ENCODE measurements around the gene CEP170.
"Not testable (repeated sequence)": the region's sequence is repeated elsewhere in the genome, so short reads cannot be mapped to it uniquely, and the experiment has no call there.

CEP170 gene

DNA sequence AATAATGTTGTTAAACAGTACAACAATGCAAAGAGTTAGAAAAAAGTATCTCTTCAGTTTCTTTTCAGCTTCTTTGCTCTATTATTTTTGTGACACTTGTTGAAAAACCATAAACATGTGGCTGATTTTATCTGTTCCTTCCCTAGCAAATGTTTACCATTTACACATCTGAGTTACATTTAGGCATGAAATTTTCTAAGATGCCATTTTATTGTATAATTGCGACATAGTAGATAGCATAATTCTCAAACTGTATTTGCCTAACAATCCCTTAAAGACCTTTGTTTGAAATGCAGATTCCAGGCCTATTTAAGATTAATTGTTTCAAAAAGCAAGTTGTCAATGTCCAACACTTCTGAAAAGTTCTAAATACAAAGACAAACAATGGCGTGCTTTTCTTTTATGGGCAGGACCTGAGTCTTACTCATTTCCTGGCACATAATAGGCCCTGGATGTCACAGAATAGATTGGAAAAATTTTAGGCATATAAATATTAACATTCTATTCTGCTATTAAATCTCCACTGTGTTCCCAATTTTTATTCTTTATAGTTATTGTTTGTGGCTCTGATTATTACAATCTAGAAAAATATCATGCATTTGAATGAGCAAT lies 81.2 kb downstream of the CEP170 start:
- DNase-seq (ENCODE audit: low read depth), result not testable (repeated sequence)

DNA sequence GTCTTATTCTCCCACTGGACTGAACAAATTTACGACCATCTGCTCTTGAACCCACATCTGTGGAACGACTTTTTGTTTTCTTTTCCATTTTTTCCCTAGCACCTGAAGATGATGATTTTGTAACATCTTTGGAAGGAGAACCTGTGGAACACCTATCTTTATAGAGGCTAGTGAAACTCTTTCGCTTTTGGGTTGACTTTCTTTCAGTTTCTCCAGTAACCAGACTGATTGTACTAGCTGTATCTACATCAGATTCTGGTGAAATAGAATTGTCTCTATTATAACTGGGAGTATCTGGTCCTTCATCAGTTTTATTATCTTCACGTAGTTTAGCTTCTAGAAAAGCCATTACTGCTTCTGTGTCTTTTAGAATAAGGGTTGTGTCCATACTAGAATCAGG lies 90.2 kb downstream of the CEP170 start:
- DNase-seq (ENCODE audit: low read depth), result not testable (repeated sequence)

DNA sequence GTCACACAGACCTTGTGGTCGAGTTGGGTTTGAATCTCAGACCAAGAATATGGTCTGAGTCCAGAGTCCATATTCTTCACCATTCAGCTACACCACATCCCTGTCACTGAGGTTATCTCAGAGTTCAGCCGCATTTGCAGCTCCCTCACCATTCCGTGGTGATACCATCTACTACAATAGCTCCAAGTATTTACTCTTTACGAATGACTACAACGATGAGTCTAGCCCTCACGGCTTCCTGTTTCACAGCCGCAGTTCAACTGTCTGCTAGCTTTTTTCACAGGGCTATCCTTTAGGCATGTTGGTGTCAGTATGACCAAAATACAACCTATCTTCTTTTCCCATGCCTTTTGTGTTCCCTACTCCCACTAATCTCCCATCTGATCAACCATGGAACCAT lies 104.2 kb downstream of the CEP170 start:
- peak; percentile 49 for DNase-seq (ENCODE audit: low read depth)

DNA sequence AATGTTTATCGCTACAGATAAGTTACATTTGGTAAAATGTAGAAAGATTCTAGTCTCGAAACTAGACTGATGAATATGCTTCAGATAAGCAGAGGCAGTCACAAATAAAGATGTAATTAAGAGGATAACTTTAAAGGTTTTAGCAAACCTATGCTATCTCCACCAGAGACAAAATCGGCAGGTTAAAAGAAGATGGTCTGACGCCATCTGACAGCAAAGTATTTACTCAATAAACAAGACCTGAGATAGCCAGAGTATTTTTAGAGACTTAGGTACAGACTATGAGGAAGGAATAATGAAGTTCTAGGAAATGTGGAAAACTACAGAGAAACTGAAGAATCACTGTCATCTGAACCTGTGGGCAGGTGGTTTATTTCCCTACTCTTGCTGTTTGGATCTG lies 106.0 kb downstream of the CEP170 start:
- not testable (repeated sequence) for DNase-seq (ENCODE audit: low read depth)

DNA sequence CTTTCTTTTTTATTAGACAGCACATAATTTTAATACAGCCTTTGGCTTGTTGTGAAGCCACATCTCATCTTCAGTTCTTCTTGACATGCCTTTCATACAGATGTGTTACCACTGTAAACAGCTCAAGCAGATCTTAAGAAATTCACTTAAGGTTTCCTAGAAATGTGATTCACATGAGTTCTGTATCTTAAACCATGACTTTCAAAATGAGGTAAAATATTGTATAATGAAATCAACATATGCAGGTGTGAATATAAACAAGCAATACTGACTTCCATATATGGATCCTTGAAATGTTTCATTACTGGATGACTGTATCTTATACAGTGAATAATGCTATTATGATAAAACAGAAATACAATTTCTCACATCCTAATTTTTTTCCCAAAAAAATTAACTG lies 107.7 kb downstream of the CEP170 start:
- DNase-seq (ENCODE audit: low read depth), result not testable (repeated sequence)

DNA sequence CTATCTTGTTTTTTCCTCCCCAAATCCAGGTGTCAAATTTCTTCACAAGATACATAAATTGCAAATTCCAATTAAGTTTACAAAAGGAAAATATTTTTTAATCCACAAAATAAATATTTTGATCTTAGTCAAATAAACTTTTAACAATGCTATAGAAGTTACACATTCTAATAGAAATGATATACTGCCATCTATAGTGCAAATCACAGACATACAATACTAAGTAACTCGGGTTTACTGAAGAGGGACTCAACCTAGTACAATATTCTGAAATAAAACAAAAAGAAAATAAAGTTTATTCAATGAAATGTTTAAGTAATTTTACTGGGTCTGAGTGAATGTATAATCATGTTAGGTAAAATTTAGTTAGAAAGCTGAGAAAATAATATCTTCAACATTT lies 114.6 kb downstream of the CEP170 start:
- DNase-seq (ENCODE audit: low read depth), result not testable (repeated sequence)

DNA sequence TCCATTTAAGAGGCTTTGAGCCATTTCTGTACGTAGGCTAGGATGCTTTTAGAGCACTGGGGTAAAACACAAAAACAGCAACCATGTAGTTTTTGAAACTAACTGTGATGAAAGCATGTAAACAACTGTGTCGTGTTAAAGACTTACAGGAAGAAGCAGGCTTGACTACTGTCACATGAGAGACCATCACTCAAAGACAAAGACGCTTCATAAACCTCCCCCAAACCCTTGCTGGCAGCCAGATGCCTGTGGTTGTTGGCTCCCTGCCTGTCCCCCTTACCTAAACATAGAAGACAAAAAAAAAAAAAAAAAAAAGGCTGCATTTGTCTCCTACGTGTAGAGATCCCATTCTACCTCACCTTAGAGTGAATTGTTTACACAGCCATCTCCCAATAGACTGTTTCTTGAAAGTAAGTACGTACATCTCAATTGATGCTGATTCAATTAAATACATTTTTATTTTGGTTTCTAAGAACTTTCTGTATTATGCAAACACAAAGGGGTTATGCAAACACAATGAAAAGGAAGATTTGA lies 132.1 kb downstream of the CEP170 start:
- not testable (repeated sequence) for DNase-seq (ENCODE audit: low read depth)

DNA sequence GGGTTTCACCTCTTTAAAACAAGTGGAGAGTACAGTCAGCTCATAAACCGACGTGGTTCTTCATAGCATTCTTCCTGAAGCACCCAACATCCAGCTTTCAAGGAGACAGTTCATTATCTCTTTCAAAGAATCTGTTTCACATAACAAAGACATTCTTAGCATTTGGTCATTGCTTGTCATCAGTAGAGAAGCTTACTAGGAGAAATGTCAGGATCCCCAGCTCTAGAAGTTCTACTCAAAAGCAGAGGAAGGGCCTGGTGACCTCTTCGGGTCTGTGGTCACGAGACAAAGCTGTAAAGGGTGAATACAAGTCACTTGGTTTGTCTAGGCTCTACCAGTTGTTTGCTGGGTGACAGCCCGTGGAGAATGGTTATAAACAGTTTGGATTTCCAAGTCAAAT lies 133.1 kb downstream of the CEP170 start:
- not testable (repeated sequence) for DNase-seq (ENCODE audit: low read depth)

DNA sequence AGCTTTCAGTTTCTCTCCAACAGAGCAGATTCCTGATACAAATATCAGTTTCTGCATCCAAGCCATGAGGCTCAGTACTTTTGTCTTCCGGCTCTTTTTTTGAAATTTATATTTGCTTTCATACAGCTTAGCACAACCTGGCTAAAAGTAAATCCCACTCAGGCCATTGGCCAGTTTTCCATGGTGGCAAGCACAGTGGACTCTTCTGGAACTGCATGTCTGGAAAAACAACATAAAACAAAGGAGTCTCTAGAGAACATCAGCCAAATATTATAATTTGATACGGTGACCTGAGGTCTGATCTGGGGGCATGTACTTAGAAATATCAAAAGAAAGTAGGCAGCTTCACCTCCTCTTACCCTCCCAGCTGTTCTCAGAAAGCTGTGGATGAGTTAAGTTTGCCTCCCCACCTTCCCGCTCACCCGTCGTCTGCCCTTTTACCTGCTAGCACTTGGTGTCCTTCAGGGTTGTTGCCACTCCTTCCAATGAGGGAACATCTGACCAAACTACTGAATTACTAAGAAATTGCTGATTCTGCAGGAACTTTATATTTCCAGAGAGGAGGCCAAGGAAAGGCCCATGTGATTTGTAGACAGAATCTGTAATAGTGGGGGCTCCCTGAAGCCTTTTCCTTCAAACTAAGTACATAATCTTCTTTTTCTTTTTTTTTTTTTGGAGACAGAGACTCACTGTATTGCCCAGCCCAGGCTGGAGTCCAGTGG lies 136.3 kb downstream of the CEP170 start:
- DNase-seq (ENCODE audit: low read depth), result not testable (repeated sequence)

DNA sequence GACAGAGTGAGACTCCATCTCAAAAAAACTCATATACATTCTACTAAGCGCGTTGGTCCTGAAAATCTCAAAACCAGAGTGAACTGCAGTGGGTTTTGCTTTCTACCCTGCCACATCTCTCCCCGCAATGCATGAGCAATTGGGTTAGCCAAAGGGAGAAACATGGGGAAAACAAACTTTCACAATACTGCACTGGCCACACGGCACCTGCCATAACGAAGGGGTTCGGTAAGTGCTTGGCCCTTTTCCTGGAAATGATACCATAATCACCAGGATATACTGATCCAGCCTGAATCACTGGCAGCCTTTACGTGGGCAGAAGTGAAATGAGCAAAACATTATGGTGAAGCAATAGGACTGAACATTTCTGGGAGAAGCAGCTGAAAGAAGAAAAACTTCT lies 138.9 kb downstream of the CEP170 start:
- not testable (repeated sequence) for DNase-seq (ENCODE audit: low read depth)

DNA sequence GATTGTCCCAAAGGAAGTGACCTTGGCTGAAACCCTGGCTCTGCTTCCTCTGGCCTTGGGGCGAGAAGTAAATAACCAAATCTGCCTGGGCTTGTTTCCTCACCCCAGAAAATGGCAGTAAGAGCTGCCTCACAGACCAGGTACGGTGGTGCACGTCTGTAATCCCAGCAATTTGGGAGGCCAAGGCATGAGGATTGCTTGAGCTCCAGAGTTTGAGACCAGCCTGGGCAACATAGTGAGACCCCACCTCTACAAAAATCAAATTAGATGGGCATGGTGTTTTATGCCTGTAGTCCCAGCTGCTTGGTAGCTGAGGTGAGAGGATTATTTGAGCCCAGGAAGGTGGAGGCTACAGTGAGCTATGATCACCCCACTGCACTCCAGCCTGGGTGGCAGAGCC lies 140.3 kb downstream of the CEP170 start:
- not testable (repeated sequence) for DNase-seq (ENCODE audit: low read depth)

DNA sequence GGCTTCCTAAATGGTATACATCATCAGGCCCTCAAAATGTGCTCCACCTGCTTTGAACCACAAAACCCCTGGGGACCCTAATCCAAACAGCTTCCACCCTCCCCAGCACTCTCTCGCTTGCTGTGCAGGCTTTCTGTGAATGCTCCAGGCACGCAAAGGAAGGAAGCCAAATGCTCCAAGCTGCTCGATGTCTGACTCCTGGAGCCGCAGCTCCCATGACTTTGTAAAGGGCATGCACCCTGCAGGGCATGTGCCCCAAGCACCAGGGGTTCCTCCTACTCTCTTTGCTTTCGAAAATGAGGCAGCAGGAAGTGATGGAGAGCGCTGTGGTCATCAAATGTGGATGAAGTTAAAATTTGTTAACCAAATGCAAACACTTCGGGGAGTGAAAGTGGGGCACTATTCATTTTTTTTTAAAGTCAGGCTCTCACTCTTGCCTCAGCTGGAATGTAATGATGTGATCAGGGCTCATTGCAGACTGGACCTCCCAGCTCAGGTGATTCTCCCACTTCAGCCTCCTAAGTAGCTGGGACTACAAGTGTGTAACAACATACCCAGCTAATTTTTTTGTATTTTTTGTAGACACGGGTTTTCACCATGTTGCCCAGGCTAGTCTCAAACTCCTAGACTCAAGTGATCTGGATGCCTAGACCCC lies 140.9 kb downstream of the CEP170 start:
- DNase-seq (ENCODE audit: low read depth), result not testable (repeated sequence)

DNA sequence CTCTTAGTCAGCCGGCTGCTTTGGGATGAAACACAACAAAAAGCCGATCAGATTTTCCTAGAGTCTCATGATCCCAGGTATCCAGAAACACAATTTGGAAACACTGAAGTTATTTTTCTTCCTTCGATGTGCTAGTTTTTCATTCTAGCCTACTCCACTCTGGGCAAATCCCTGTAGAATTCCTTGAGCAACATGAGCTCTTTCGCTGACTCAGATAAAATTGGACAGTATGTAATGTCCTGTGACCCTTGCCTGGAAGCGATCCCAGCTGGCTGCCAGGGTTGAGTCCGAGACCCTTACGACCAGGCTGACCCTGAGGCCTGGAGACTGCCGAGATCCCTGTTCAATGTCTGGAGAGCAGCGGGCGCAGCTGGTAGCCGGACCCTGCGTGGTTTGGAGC lies 147.9 kb downstream of the CEP170 start:
- not testable (repeated sequence) for DNase-seq (ENCODE audit: low read depth)

DNA sequence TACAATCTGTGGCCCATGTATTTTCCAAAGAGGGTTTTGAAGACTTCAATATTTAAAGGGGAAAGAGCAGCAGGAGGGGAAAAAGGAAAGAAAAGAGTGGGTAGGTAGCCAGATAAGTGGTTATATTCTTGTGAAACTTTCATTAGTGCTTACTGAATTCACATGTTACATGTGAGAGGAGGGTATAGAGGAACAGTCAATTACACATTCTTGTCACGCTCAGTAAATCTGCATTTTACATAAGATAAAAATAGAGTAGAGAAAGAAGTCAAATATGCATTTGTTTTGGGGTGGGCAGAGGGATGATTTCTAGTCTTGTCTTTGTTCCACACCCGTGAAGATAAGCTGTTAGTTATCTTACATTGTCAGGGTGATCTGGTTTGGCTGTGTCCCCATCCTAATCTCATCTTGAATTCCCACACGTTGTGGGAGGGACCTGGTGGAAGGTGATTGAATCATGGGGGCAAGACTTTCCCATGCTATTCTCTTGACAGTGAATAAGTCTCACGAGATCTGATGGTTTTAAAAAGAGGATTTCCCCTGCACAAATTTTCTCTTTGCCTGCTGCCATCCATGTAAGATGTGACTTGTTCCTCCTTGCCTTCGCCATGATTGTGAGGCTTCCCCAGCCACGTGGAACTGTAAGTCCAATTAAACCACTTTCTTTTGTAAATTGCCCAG lies 149.3 kb downstream of the CEP170 start:
- peak; percentile 31 for DNase-seq (ENCODE audit: low read depth)

DNA sequence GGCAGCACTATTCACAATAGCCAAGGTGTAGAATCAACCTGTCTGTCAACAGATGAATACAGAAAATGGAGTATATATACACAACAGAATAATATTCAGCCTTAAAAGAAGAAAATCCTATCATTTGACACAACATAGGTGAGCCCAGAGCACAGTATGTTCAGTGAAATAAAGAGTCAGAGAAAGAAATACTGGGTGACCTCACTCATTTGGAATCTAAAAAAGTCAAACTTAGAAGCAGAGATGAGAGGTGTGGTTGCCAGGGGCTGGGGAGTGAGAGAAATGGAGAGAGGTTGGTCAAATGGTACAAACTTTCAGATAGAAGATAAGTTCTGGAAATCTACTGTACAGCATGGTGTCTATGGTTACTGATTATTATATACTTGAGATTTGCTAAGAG lies 150.0 kb downstream of the CEP170 start:
- not testable (repeated sequence) for DNase-seq (ENCODE audit: low read depth)

DNA sequence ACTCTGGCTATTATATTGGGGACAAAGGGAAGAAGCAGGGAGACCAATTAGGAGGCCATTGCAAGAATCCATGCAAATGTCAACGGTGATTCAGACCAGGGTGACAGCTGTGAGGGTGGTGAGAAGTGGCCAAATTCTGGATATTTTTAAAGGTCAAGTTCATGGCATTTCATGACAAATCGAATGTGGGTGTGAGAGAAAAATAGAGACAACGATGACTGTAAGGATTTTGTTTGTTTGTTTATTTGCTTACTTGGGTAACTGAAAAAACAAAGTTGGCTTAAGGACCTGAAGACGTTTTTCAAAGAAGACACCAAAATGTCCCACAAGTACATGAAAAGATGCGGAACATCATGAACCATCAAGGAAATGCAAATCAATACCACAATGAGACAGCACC lies 150.6 kb downstream of the CEP170 start:
- DNase-seq (ENCODE audit: low read depth), result not testable (repeated sequence)

DNA sequence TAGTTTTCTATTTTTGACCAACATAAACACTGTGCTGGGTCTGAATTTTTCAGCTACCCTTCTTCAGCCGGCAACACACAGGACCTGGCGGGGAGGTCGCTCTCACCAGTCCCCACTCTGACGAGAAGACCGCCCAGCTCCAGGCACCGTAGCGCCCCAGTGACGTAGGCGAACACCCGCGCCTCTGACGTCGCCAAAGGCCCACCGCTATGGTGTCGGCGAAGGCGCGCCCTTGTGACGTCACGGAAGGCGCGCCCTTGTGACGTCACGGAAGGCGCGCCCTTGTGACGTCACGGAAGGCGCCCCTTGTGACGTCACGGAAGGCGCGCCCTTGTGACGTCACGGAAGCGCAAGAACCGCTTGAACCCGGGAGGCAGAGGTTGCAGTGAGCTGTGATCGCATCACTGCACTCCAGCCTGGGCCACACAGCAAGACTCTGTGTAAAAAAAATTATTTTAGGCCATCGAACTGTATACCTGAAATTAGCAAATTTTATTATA lies 153.5 kb downstream of the CEP170 start:
- peak; percentile 30 for DNase-seq (ENCODE audit: low read depth)

DNA sequence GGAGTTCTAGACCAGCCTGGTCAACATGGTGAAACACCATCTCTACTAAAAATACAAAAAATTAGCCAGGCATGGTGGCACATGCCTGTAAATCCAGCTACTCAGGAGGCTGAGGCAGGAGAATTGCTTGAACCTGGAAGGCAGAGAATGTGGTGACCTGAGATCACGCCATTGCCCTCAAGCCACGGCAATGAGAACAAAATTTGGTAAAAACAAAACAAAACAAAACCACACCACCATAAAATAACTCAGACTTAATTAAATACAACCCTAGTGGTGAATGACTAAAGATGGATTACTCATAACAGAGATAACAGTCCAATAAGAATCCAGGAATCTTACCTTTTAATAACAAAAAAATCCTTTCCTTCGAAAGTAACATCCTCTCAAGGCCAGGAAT lies 167.7 kb downstream of the CEP170 start:
- not testable (repeated sequence) for DNase-seq (ENCODE audit: low read depth)

Data from CMK (cell line).